H1 (cell line): Measurements from ENCODE around the gene ADGRG2. TPM values are rescaled to one million over a fixed set of nuclear protein-coding genes. Genes with fewer than 3 reads are reported as not detected.

Experiments used
- JUN ChIP-seq: IDR thresholded peaks from 2 replicates; pipeline ENCODE4 v1.6.1; 2011; ENCODE audit warnings: low read depth, mild to moderate bottlenecking, improper control_type of control experiment, low read length
- KDM5A ChIP-seq: fragments of 200-600 bp; IDR thresholded peaks from 2 replicates; pipeline ENCODE4 v1.7.1; 2012; ENCODE audit warnings: mild to moderate bottlenecking, low read length, inconsistent platforms, mixed read lengths
- SAP30 ChIP-seq: fragments of 300-600 bp; sonication (generic); IDR thresholded peaks from 2 replicates; pipeline ENCODE4 v1.7.1; 2012; ENCODE audit warnings: low read length, moderate library complexity, mild to moderate bottlenecking, inconsistent platforms; ENCODE audit not compliant: insufficient read depth, insufficient replicate concordance
- ZNF274 ChIP-seq: IDR thresholded peaks from 2 replicates; pipeline ENCODE4 v1.7.0; 2012; ENCODE audit warnings: low read length, borderline replicate concordance; ENCODE audit errors: extremely low read depth
- polyA plus RNA-seq, 7 experiments: library from polyadenylated mRNA; depleted of rRNA in 3 of 7; stranded (reverse) in 5 of 7; unstranded in 2 of 7; fragments of >200 nt in 5 of 7; fragments of 200-250 nt in 2 of 7; gene quantifications; 1 replicate in 5 of 7; 2 replicates in 1 of 7; 4 replicates in 1 of 7; pipeline versions ENCODE4 v1.2.1 to v1.2.3, GENCODE V29; 2011 to 2013; ENCODE audit warnings: missing spikeins in 2 of 7, mixed read lengths in 2 of 7
- total RNA-seq: library from RNA; stranded (reverse); fragmentation: NEBNext Ultra II Directional; extraction: Animal tissue kit (Norgen Biotek cat#: 25700); gene quantifications from 2 replicates; pipeline ENCODE4 v1.2.1, GENCODE V29; 2021
- TF ChIP-seq, protein P1 (sequence below): fragments of 300-600 bp; sonication (generic); IDR thresholded peaks from 2 replicates; pipeline ENCODE4 v1.7.1; 2012; ENCODE audit warnings: low read length, moderate library complexity, mild to moderate bottlenecking, inconsistent platforms; ENCODE audit not compliant: insufficient replicate concordance

Gene ADGRG2
- total and polyA plus RNA-seq, 2 of the 8 experiments (the other 6 are each of a cell fraction or from before 2014, with no cell fraction given) = 8.9 to 13.3 TPM

DNA sequence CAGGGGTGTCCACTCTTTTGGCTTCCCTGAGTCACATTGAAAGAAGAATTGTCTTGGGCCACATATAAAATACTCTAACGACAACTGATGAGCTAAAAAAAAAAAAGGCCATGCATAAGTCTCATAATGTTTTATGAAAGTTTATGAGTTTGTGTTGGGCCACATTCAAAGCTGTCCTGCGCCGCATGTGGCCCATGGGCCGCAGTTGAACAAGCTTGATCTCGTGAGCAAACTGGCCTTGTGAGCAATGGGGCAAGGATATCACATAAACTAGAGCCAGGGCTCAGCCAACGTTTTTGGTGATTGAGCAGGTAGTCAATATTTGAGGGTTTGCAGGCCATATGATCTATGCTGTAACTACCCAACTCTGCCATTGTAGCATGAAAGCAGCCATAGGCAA is 93.7 kb downstream of the ADGRG2 start (continued):
- TF ChIP-seq, protein P1, sequence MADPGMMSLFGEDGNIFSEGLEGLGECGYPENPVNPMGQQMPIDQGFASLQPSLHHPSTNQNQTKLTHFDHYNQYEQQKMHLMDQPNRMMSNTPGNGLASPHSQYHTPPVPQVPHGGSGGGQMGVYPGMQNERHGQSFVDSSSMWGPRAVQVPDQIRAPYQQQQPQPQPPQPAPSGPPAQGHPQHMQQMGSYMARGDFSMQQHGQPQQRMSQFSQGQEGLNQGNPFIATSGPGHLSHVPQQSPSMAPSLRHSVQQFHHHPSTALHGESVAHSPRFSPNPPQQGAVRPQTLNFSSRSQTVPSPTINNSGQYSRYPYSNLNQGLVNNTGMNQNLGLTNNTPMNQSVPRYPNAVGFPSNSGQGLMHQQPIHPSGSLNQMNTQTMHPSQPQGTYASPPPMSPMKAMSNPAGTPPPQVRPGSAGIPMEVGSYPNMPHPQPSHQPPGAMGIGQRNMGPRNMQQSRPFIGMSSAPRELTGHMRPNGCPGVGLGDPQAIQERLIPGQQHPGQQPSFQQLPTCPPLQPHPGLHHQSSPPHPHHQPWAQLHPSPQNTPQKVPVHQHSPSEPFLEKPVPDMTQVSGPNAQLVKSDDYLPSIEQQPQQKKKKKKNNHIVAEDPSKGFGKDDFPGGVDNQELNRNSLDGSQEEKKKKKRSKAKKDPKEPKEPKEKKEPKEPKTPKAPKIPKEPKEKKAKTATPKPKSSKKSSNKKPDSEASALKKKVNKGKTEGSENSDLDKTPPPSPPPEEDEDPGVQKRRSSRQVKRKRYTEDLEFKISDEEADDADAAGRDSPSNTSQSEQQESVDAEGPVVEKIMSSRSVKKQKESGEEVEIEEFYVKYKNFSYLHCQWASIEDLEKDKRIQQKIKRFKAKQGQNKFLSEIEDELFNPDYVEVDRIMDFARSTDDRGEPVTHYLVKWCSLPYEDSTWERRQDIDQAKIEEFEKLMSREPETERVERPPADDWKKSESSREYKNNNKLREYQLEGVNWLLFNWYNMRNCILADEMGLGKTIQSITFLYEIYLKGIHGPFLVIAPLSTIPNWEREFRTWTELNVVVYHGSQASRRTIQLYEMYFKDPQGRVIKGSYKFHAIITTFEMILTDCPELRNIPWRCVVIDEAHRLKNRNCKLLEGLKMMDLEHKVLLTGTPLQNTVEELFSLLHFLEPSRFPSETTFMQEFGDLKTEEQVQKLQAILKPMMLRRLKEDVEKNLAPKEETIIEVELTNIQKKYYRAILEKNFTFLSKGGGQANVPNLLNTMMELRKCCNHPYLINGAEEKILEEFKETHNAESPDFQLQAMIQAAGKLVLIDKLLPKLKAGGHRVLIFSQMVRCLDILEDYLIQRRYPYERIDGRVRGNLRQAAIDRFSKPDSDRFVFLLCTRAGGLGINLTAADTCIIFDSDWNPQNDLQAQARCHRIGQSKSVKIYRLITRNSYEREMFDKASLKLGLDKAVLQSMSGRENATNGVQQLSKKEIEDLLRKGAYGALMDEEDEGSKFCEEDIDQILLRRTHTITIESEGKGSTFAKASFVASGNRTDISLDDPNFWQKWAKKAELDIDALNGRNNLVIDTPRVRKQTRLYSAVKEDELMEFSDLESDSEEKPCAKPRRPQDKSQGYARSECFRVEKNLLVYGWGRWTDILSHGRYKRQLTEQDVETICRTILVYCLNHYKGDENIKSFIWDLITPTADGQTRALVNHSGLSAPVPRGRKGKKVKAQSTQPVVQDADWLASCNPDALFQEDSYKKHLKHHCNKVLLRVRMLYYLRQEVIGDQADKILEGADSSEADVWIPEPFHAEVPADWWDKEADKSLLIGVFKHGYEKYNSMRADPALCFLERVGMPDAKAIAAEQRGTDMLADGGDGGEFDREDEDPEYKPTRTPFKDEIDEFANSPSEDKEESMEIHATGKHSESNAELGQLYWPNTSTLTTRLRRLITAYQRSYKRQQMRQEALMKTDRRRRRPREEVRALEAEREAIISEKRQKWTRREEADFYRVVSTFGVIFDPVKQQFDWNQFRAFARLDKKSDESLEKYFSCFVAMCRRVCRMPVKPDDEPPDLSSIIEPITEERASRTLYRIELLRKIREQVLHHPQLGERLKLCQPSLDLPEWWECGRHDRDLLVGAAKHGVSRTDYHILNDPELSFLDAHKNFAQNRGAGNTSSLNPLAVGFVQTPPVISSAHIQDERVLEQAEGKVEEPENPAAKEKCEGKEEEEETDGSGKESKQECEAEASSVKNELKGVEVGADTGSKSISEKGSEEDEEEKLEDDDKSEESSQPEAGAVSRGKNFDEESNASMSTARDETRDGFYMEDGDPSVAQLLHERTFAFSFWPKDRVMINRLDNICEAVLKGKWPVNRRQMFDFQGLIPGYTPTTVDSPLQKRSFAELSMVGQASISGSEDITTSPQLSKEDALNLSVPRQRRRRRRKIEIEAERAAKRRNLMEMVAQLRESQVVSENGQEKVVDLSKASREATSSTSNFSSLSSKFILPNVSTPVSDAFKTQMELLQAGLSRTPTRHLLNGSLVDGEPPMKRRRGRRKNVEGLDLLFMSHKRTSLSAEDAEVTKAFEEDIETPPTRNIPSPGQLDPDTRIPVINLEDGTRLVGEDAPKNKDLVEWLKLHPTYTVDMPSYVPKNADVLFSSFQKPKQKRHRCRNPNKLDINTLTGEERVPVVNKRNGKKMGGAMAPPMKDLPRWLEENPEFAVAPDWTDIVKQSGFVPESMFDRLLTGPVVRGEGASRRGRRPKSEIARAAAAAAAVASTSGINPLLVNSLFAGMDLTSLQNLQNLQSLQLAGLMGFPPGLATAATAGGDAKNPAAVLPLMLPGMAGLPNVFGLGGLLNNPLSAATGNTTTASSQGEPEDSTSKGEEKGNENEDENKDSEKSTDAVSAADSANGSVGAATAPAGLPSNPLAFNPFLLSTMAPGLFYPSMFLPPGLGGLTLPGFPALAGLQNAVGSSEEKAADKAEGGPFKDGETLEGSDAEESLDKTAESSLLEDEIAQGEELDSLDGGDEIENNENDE = no peak
- no peak for TF ChIP-seq JUN
- no peak for TF ChIP-seq ZNF274
- no peak for TF ChIP-seq SAP30
- TF ChIP-seq KDM5A = no peak
